ENCODE data around the gene RAPGEF3.
A peak's percentile ranks its signal among the peaks of the same experiment; 100 is the strongest.

RAPGEF3 gene

GRCh38 chr12:47755655-47756562 lies 2.8 kb downstream of the RAPGEF3 start:
- DNase-seq, result peak in 1 of 2 donors; percentile 33

DNA sequence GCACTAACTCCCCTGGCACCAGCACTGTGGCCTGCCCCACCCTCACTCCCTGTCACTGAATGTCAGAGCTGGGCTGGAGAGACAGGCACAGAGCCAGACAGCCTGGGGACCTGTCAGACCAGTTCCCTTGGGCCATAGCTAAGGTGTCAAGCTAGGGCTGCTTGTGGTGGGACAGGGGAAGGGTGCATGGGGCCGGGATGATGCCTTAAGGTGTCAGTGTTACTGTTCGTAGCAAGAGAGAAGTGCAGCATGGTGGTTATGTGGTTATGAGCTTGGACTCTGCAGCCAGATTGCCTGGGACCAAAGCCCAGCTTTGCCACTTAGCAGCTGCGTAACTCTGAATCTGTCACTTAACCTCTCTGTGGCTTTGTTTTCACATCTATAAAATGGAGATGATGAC lies 3.8 kb downstream of the RAPGEF3 start:
- DNase-seq, result no peak

- DNase-seq, result no peak
Measured at GRCh38 chr12:47754126-47754525, 4.6 kb downstream of the RAPGEF3 start.

- DNase-seq, result no peak
Measured at GRCh38 chr12:47753021-47754001, 5.4 kb downstream of the RAPGEF3 start.

GRCh38 chr12:47752552-47752951 lies 6.1 kb downstream of the RAPGEF3 start:
- DNase-seq, result no peak

GRCh38 chr12:47752121-47752520 lies 6.6 kb downstream of the RAPGEF3 start:
- DNase-seq, result no peak

GRCh38 chr12:47751561-47751960 lies 7.1 kb downstream of the RAPGEF3 start:
- no peak for DNase-seq

DNA sequence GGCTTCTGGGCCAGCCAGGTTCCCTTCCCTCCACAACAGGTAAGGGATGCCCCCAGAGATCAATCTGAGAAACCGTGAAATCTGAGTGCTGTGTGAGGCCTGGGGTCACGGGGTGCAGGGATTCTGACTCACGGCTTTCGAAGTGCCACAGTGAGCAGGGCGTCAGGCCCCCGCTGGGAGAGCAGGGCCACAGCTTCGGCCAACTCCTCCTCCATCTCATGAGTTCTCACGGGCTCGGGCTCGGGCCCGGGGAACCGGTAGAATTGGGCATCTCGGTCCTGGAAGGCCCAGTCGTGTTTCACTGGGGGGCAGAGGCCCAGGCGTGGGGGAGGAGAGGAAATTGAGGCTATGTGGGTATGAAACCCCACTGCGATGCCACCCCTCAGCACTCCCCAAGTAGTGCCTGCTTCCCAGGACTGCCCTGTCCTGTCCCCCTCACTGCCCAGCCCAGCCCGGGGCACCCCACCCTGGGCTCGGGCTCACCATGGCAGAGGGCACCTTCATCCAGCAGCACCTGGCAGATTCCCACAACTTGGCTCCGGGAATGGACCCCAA lies 7.7 kb downstream of the RAPGEF3 start:
- DNase-seq, result no peak

DNA sequence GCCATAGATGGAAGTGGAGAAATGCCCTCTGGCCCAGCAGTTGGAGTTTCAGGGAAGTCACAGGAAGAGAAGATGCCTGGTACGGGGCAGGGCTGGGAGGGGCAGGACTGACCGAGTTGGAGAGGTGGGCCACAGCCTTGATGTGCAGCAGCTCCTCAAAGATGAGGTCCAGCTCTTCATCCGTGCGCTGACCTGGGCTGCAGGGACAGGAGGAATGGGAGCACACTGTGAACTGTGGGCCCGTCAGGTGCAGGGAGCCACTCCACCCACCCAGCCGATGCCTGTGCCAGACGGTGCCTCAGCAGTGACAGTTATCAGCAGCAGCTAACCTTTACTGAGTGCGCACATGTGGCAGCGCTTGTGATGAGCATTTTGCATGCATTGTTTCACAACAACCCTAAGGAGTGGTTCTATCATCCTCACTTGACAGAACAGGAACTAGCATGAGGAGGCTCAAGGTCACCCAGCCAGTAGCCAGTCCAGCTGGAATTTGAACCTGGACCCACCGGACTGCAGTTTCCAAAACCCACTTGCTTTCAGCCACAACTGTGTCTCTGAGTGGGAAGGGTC lies 8.4 kb downstream of the RAPGEF3 start:
- DNase-seq, result no peak

- DNase-seq, result no peak
Measured at GRCh38 chr12:47748899-47749298, 9.8 kb downstream of the RAPGEF3 start.

GRCh38 chr12:47748507-47748828 lies 10.2 kb downstream of the RAPGEF3 start:
- DNase-seq, result no peak

GRCh38 chr12:47747596-47748506 lies 10.8 kb downstream of the RAPGEF3 start:
- no peak for DNase-seq

- DNase-seq, result no peak
Measured at GRCh38 chr12:47747126-47747525, 11.6 kb downstream of the RAPGEF3 start.

DNA sequence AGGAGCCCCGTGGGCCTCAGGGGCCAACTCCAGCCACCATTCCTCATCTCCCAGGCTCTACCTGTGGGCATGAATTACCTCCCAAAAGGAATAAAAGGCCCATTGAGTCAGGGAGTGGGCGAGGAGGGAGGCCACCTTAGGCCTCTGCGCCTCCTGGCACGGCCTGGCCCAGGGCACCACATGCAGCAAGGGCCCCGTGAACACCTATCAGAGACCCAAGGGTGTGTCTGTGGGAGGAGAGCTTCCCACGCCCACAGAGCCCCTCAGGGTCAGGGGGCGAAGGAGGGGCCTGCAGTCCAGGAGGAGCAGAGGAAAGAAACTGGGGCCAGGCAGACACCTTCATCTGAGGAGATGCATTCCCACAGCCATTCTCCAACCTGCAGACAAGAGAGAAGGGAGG lies 12.2 kb downstream of the RAPGEF3 start:
- DNase-seq, result no peak

- DNase-seq, result no peak
Measured at GRCh38 chr12:47746073-47746472, 12.6 kb downstream of the RAPGEF3 start.

GRCh38 chr12:47745485-47746041 lies 13.1 kb downstream of the RAPGEF3 start:
- DNase-seq, result no peak

DNA sequence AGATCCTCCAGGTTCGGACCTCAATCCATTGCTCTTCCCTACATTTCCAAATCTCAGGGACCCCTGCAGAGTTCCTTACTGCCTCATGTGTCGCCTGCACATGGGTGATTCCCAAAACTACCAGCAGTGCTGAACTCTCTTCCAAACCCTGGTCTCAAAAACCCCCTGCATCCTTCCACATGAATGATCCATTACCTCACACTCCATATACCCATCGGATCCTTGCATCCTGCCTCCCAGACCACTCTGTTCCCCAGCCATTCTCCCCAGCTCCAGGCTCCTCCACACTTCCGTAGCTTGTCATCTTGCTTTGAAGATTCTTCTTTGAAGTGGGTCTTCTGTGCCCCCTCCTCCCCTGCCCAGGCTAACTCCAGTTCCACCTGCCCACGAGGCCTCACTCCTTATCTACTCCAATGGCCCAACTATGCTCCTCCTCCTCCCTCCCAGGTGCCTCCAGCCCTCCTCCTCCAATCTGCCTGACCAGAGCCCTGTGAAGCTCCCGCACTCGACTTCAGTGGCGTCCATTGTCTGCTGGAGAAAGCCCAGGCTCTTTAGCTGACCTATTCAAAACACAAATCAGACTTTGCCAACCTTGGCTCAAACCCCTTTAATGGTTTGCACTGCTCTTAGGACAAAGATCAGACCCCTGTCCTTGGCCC lies 13.8 kb downstream of the RAPGEF3 start:
- no peak for DNase-seq

- peak; percentile 70 to 73 for DNase-seq
Measured at GRCh38 chr12:47744005-47744651, 14.6 kb downstream of the RAPGEF3 start.

- no peak for DNase-seq
Measured at GRCh38 chr12:47743311-47743860, 15.3 kb downstream of the RAPGEF3 start.

GRCh38 chr12:47742253-47742825 lies 16.3 kb downstream of the RAPGEF3 start:
- peak; percentile 67 to 76 for DNase-seq

All from CD4-positive, alpha-beta T cell treated with Interleukin-4 for 1 hour (primary cell).